RWPE2 (cell line): Measurements from ENCODE around the gene IZUMO4.

Experiments used
- ATAC-seq: fragments of 200-7000 bp; cut with Tn5 transposase; 3 replicates; pipeline ENCODE4 v1.9.1; 2021; ENCODE audit warnings: low read depth
- DNase-seq: peaks from one replicate; pipeline ENCODE4 v3.0.0-alpha.2; 2020; ENCODE audit warnings: low spot score
- H3K27ac ChIP-seq: fragments of 450-650 bp; 2 replicates; pipeline ENCODE4 v1.5.1; 2017; ENCODE audit warnings: mild to moderate bottlenecking; ENCODE audit not compliant: poor library complexity, severe bottlenecking
- H3K27me3 ChIP-seq: fragments of 250-450 bp; sonication (Bioruptor Pico); 2 replicates; pipeline ENCODE4 v1.5.1; 2021; ENCODE audit warnings: mild to moderate bottlenecking, moderate library complexity; ENCODE audit not compliant: insufficient read depth, poor library complexity, severe bottlenecking
- H3K36me3 ChIP-seq: fragments of 250-450 bp; sonication (Bioruptor Pico); 2 replicates; pipeline ENCODE4 v1.5.1; 2020; ENCODE audit warnings: low read depth, mild to moderate bottlenecking, moderate library complexity
- H3K4me1 ChIP-seq: fragments of 250-450 bp; sonication (Bioruptor Pico); 2 replicates; pipeline ENCODE4 v1.5.1; 2021; ENCODE audit warnings: mild to moderate bottlenecking, moderate library complexity; ENCODE audit not compliant: insufficient read depth, poor library complexity, severe bottlenecking
- H3K4me3 ChIP-seq: fragments of 250-450 bp; sonication (Bioruptor Pico); 2 replicates; pipeline ENCODE4 v1.5.1; 2021; ENCODE audit warnings: mild to moderate bottlenecking, moderate library complexity; ENCODE audit not compliant: severe bottlenecking
- H3K9me3 ChIP-seq: fragments of 250-450 bp; sonication (Bioruptor Pico); 2 replicates; pipeline ENCODE4 v1.5.1; 2021; ENCODE audit warnings: mild to moderate bottlenecking, moderate library complexity; ENCODE audit not compliant: severe bottlenecking
- CTCF ChIP-seq: fragments of 450-650 bp; IDR thresholded peaks from one replicate; pipeline ENCODE4 v1.5.1; 2017; ENCODE audit warnings: mild to moderate bottlenecking, moderate library complexity; ENCODE audit not compliant: poor library complexity, severe bottlenecking

Gene IZUMO4

GRCh38 chr19:2079076-2079864 lies 17.4 kb upstream of the IZUMO4 start:
- no peaks in the 10 kb centered on the region for H3K9me3 ChIP-seq
- no peak for ATAC-seq
- no peak overlapping the region for H3K4me3 ChIP-seq
- H3K27ac ChIP-seq: no peak overlapping the region
- H3K4me1 ChIP-seq: peaks cover 12% of the 10 kb centered on the region
- peaks cover 90% of the 10 kb centered on the region for H3K36me3 ChIP-seq
- H3K27me3 ChIP-seq: no peaks in the 10 kb centered on the region
- DNase-seq: no peak
- TF ChIP-seq CTCF: no peak

- DNase-seq (no peak), ATAC-seq (no peak)
- Histone ChIP-seq H3K36me3 (peaks cover 90% of the 10 kb centered on the region), H3K9me3 (no peaks in the 10 kb centered on the region), H3K27me3 (no peaks in the 10 kb centered on the region), H3K4me3 (no peak overlapping the region), H3K27ac (peak overlapping the region; percentile 47), H3K4me1 (peaks cover 12% of the 10 kb centered on the region)
- no peak for TF ChIP-seq CTCF
Observed at GRCh38 chr19:2079865-2080301, 16.8 kb upstream of the IZUMO4 start.

- no peak for TF ChIP-seq CTCF
- H3K36me3 ChIP-seq: peaks cover 87% of the 10 kb centered on the region
- no peaks in the 10 kb centered on the region for H3K27me3 ChIP-seq
- ATAC-seq (no peak), DNase-seq (no peak)
- peaks cover 15% of the 10 kb centered on the region for H3K4me1 ChIP-seq
- peak overlapping the region; percentile 47 for H3K27ac ChIP-seq
- H3K9me3 ChIP-seq: no peaks in the 10 kb centered on the region
- no peak overlapping the region for H3K4me3 ChIP-seq
Observed at GRCh38 chr19:2080336-2080988, 16.3 kb upstream of the IZUMO4 start.

GRCh38 chr19:2081873-2082810 lies 14.6 kb upstream of the IZUMO4 start:
- Histone ChIP-seq H3K4me3 (no peak overlapping the region), H3K27ac (peak overlapping the region; percentile 47), H3K9me3 (no peaks in the 10 kb centered on the region), H3K4me1 (peaks cover 29% of the 10 kb centered on the region), H3K27me3 (no peaks in the 10 kb centered on the region), H3K36me3 (peaks cover 77% of the 10 kb centered on the region)
- TF ChIP-seq CTCF: no peak
- DNase-seq: no peak
- ATAC-seq: no peak
